Activated B cell treated with CpG ODN at 0.5 μM for 24 hours (primary cell): ENCODE data around the gene GOLGA8N. TPM values are rescaled to one million over a fixed set of nuclear protein-coding genes. Genes with fewer than 3 reads are reported as not detected.
"Not testable (repeated sequence)": the region's sequence is repeated elsewhere in the genome, so short reads cannot be mapped to it uniquely, and the experiment has no call there.

Experiments used
- ATAC-seq: fragments of 200-7000 bp; cut with Tn5 transposase; one replicate; pipeline ENCODE4 v1.10.0; 2021; ENCODE audit warnings: low read depth, mild to moderate bottlenecking, moderate library complexity
- CTCF ChIA-PET: fragments of 350-600 bp; sonication (Branson Sonifier 250); formaldehyde crosslinking; loops from one replicate; lab custom pipeline; 2021; ENCODE audit warnings: antibody characterized with exemption; lab: Charles Lee
- POLR2A ChIA-PET: fragments of 350-600 bp; sonication (Branson Sonifier 250); formaldehyde crosslinking; loops from one replicate; lab custom pipeline; 2021; ENCODE audit warnings: antibody characterized with exemption; lab: Charles Lee
- DNase-seq: peaks from one replicate; pipeline ENCODE4 v3.0.0; 2022
- H3K27ac Mint-ChIP-seq: one replicate; pipeline ENCODE4 v1.8.0; 2020; ENCODE audit warnings: mixed read lengths
- H3K27me3 Mint-ChIP-seq: one replicate; pipeline ENCODE4 v1.8.0; 2021; ENCODE audit warnings: mixed read lengths
- H3K36me3 Mint-ChIP-seq: one replicate; pipeline ENCODE4 v1.8.0; 2021; ENCODE audit warnings: low read depth, mixed read lengths
- H3K4me1 Mint-ChIP-seq: one replicate; pipeline ENCODE4 v1.8.0; 2021; ENCODE audit warnings: mixed read lengths
- H3K4me3 Mint-ChIP-seq: one replicate; pipeline ENCODE4 v1.8.0; 2020; ENCODE audit warnings: mild to moderate bottlenecking, mixed read lengths
- H3K9me3 Mint-ChIP-seq: one replicate; pipeline ENCODE4 v1.8.0; 2020; ENCODE audit warnings: mixed read lengths
- intact Hi-C: fragments of 100-400 bp; cut with micrococcal nuclease; formaldehyde crosslinking; loops from one replicate; pipeline ENCODE4 v1.15.1; 2024
- total RNA-seq: library from RNA; stranded (reverse); gene quantifications from 2 replicates; pipeline ENCODE4 v1.2.3, GENCODE V29; 2022

GOLGA8N gene
- total RNA-seq, result 4.3 and 5.6 TPM in 2 replicates

DNA sequence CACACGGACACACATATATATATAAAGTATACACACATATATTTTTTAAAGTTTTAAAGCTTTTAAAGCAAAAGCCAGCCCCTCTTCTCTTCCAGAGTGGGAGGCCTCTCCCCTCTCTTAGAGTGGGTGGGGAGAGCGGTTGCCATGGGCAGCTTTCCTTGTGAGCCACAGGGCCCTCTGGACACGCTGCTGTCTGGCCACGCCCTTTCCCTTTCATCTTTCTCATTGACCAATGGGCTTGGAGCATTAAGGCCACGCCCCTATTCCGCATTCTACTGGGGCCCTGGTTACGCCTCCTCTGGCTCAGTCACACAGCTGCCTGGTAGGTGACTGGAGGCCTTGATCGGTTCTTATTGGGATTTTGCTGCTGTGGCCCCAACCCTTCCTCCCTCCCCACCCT is at the start of gene GOLGA8N:
TSS of gene GOLGA8N (plus strand) at position 306 of the 400 bp plus-strand sequence.
- H3K27me3 Mint-ChIP-seq, H3K36me3 Mint-ChIP-seq, H3K27ac Mint-ChIP-seq, ATAC-seq, intact Hi-C loops, H3K4me1 Mint-ChIP-seq, DNase-seq, CTCF ChIA-PET, POLR2A ChIA-PET, H3K9me3 Mint-ChIP-seq, H3K4me3 Mint-ChIP-seq: not testable (repeated sequence)

DNA sequence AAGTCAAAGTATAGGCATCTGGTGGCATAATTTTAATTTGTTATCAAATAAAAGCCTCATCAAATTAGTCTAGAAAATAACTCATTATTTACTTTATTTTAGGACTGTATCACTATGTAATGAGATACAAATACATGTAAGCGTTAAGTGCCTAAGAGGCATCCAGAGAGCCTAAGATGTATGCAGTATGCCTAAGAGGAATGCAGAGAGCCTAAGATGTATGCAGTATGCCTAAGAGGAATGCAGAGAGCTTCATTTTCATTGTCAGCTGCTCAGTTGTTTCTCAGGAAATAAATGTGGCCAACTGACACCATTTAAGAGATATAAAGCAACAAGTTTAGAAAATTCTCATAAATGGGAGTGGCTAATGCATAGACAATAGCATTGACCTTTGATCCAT is 49.8 kb upstream of the GOLGA8N start:
- H3K27me3 Mint-ChIP-seq, POLR2A ChIA-PET, H3K27ac Mint-ChIP-seq, CTCF ChIA-PET, ATAC-seq, H3K4me3 Mint-ChIP-seq, H3K4me1 Mint-ChIP-seq, DNase-seq, H3K36me3 Mint-ChIP-seq, H3K9me3 Mint-ChIP-seq, intact Hi-C loops: not testable (repeated sequence)

DNA sequence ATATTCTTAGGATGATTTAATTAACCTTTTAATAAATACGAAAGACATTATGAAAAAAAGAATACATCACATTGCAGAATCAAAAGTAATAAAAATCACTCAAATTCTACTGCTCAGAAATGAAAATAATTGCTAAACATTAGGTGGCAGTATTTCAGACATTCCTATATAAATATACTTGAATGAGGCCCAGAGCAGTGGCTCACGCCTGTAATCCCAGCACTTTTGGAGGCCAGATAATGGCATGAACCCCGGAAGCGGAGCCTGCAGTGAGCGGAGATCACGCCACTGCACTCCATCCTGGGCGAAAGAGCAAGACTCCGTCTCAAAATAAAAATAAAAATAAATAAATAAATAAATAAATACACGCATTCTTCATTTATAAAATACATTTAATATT is 48.1 kb upstream of the GOLGA8N start:
- DNase-seq, intact Hi-C loops, H3K4me3 Mint-ChIP-seq, H3K27ac Mint-ChIP-seq, H3K4me1 Mint-ChIP-seq, POLR2A ChIA-PET, H3K27me3 Mint-ChIP-seq, CTCF ChIA-PET, ATAC-seq, H3K9me3 Mint-ChIP-seq, H3K36me3 Mint-ChIP-seq: not testable (repeated sequence)

DNA sequence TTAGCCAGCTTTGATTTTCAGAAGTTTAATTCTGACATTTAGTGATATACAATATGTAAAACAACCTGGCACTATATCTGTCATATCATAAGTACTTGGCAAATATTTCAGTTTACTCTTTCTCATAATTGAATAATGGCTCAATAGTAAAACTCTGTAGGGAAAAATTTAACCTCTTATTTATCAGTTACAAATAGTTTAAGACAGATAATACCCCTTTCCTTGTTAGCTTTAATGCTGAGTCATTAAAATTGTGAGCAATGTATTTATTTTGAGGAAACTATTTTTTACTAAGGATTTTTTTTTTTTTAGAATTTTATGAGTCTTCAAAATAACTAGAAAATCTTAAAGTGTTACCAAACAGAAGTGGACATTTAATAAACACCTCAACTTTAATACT is 38.7 kb upstream of the GOLGA8N start:
- CTCF ChIA-PET, H3K27me3 Mint-ChIP-seq: not testable (repeated sequence)

DNA sequence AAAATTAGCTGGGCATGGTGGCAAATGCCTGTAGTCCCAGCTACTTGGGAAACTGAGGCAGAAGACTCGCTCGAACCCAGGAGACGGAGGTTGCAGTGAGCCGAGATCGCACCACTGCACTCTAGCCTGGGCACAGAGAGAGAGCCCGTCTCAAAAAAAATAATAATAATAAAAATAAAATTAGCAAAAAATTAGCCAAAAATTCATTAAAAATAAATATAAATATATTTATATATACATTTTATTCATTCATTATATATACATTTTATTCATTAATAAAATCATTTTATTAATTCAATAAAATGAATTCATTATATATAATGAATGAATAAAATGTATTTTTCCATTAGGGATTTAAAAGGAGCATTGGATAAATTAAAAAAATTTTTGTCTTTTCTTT is 31.1 kb upstream of the GOLGA8N start:
- DNase-seq, H3K27ac Mint-ChIP-seq, POLR2A ChIA-PET, H3K36me3 Mint-ChIP-seq, ATAC-seq, H3K4me1 Mint-ChIP-seq, CTCF ChIA-PET, H3K27me3 Mint-ChIP-seq, H3K4me3 Mint-ChIP-seq, H3K9me3 Mint-ChIP-seq, intact Hi-C loops: not testable (repeated sequence)

More for the DNA sequence above, 38.7 kb upstream of the GOLGA8N start:
- H3K4me3 Mint-ChIP-seq, ATAC-seq, POLR2A ChIA-PET, H3K36me3 Mint-ChIP-seq, H3K4me1 Mint-ChIP-seq, H3K9me3 Mint-ChIP-seq, intact Hi-C loops, H3K27ac Mint-ChIP-seq, DNase-seq: not testable (repeated sequence)

DNA sequence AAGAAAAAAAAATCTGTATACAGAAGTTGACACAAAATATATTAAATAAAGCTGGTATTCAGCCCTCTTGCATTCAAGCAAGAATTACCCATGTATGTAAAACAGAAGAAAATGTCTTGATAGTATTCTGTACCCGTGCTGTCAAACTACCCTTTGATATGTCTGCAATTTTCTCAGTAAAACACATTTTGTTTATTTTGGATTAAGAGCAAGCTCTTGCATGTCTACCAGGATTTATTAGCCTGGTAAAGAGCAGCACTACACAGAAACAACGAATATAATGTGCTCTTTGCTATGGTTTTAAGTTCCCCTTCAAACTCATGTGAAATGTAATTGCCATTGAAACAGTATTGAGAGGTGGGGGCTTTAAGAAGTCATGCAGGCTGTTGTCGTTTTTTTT is 24.3 kb upstream of the GOLGA8N start:
- ATAC-seq, DNase-seq, H3K27ac Mint-ChIP-seq, CTCF ChIA-PET, H3K4me3 Mint-ChIP-seq, intact Hi-C loops, POLR2A ChIA-PET, H3K9me3 Mint-ChIP-seq, H3K36me3 Mint-ChIP-seq, H3K4me1 Mint-ChIP-seq, H3K27me3 Mint-ChIP-seq: not testable (repeated sequence)

DNA sequence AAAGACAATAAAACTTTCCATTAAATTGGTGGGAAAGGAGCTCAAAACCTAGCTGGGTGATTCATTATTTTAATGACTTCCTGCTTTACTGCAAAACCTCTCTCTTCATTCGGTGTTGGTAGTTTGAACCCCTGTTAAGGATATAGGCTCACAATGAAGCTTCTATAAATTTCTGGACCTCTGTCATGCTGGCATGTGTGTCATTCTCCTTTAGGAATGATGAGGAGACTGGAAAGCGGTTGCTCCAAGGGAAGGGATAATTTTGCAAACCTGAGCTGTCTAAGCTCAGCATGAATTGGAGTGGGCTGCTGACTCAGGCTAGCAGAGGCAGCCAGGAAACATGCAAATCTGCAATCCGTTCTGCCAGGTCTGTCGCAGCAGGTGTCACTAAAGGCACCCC is 14.8 kb upstream of the GOLGA8N start:
- POLR2A ChIA-PET, ATAC-seq, H3K36me3 Mint-ChIP-seq, H3K27ac Mint-ChIP-seq, DNase-seq, H3K4me1 Mint-ChIP-seq, CTCF ChIA-PET, intact Hi-C loops, H3K9me3 Mint-ChIP-seq, H3K27me3 Mint-ChIP-seq: not testable (repeated sequence)
- peak overlapping the region; percentile 68 for H3K4me3 Mint-ChIP-seq

DNA sequence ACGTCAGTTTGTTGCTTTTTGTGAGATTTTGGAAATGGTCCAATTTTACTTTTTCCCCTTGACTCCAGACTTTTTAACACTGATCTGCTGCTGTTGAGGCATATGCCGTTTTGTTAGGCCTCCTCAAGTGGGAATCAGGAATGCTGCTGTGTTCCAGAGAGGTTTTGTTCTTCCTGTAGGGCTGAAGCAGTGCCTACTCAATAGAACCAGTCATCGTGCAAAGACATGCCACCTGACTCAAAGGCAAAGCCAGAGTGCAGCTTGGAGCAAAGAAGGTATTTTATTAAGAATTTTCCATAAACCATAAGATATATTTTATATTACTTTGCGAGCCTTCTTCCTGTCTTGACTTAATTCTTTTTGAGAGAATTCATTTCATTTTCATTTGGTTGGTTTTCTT is 7.4 kb upstream of the GOLGA8N start:
- DNase-seq, H3K4me1 Mint-ChIP-seq, H3K27me3 Mint-ChIP-seq, H3K27ac Mint-ChIP-seq, H3K36me3 Mint-ChIP-seq, intact Hi-C loops, H3K9me3 Mint-ChIP-seq, POLR2A ChIA-PET, H3K4me3 Mint-ChIP-seq, CTCF ChIA-PET, ATAC-seq: not testable (repeated sequence)

DNA sequence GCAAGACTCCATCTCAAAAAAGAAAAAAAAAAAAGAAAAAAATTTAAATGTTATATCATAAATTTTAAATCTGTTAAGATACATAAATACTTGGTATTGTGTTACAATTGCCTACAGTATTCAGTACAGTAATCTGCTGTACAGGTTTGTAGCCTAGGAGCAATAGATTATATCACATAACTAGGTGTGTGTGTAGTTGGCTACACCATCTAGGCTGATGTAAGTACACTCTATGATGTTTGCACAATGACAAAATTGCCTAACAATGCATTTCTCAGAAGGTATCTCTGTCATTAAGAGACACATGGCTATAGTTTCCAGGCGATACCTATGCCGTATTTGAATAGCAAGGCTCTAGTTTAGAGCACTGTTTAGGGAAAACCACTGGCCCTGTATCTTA is 16.3 kb downstream of the GOLGA8N start:
- ATAC-seq, H3K9me3 Mint-ChIP-seq, DNase-seq, H3K4me1 Mint-ChIP-seq, POLR2A ChIA-PET, CTCF ChIA-PET, intact Hi-C loops, H3K27me3 Mint-ChIP-seq, H3K27ac Mint-ChIP-seq, H3K4me3 Mint-ChIP-seq, H3K36me3 Mint-ChIP-seq: not testable (repeated sequence)

DNA sequence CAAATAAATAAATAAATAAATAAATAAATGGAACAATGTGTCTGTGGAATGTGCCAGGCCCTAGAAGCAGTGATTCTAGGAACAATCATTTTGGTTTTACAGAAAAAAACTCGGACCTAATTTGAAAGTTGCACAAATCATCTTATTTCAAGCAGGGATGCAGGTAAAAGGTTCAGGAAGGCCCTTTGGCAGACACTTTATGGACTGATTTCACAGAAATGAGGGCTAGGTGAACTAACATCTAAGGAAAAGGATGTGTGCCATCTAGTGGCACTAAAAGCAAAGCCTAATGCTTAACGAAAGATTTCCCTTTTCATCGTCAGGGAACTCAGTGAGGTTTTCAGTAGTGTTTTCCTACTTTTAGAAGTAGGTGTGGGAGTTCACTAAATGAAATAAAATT is 17.5 kb downstream of the GOLGA8N start:
- H3K27ac Mint-ChIP-seq, H3K36me3 Mint-ChIP-seq, intact Hi-C loops: not testable (repeated sequence)

DNA sequence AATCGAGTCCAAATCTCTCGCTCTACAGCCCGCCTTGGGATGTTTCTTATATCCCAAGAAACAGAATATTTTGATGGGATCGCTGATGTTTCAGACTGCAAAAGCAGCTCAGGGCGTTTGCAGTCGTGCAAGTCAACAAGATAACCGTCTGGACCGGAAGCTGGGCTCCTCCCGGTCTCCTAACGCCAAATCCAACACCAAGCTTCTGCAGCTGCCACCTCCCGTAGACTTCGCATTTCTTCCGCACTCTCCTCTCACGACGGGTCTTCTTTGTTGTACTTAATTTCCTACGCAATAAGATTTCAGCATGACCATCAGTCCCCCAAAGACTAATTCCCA is 21.4 kb downstream of the GOLGA8N start:
- Mint-ChIP-seq H3K27ac (peak overlapping the region; percentile 92), H3K4me3 (peak overlapping the region; percentile 96), H3K4me1 (peaks cover 16% of the 10 kb centered on the region)
- ATAC-seq, result peak; percentile 11
- CTCF ChIA-PET, H3K36me3 Mint-ChIP-seq, H3K9me3 Mint-ChIP-seq, POLR2A ChIA-PET, intact Hi-C loops, H3K27me3 Mint-ChIP-seq: not testable (repeated sequence)
- peak; percentile 20 for DNase-seq

More for the DNA sequence above, 17.5 kb downstream of the GOLGA8N start:
- DNase-seq, POLR2A ChIA-PET, CTCF ChIA-PET, H3K9me3 Mint-ChIP-seq, H3K27me3 Mint-ChIP-seq, H3K4me1 Mint-ChIP-seq, H3K4me3 Mint-ChIP-seq, ATAC-seq: not testable (repeated sequence)

DNA sequence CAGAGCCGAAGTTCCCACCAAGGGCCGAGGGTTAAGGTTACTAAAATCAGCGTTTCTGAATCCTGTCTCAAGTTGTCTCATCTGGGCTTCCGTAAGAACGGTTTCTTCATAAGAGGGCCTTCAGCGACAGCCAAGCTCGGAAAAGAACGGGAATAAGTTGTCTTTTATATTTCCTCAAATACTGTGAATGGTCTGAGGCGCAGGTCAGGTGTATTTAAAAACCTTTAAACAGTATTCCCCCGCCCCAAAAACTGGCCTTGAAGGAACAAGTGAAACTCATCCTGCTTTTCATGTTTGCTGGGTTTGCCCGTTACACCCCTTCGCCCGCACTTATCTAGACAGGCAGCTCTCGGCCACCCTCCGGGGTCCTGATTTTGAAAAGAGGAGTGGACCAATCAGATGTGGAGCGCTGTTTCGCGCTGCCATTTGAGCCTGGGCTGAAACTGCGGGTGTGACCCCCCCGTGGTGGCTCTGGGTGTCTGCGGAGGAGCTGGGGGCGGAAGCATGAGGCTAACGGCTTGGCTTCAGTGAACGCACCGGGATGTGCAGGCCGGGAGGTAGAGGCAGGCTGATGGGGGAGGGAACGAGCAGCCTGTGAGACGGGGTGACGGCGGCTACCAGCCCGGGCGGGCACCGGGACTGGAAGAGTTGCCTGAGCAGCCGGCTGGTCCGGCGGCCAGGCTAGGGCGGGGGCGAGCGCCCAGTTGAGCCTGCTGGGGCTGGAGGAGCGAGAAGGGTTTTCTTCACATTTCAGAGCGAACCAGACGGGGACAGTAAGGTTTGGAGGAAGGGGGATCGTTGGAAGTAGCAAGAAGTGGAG is 22.0 kb downstream of the GOLGA8N start, which contains the start of gene ARHGAP11A:
TSS of gene ARHGAP11A (plus strand) at position 454 of the 820 bp plus-strand sequence. CDS start 708 bp downstream, outside the sequence.
- H3K27me3 Mint-ChIP-seq, CTCF ChIA-PET, H3K36me3 Mint-ChIP-seq, H3K9me3 Mint-ChIP-seq, intact Hi-C loops: not testable (repeated sequence)
- peak within 1 kb of the TSS; percentile 96 for H3K4me3 Mint-ChIP-seq
- ATAC-seq (peak; percentile 90), DNase-seq (peak; percentile 66)
- H3K27ac Mint-ChIP-seq, result peak within 1 kb of the TSS; percentile 92
- peaks cover 16% of the 10 kb centered on the region for H3K4me1 Mint-ChIP-seq
- POLR2A ChIA-PET, result interaction anchor here (0.6 kb wide), 1 partner anchor 1718 kb away, joined by 3 read pairs; no protein-coding TSS in a partner anchor
